Activated T-cell treated with anti-CD3 and anti-CD28 coated beads, Interleukin-2, amount 50 U/mL, for 48 hours (primary cell): Measurements from ENCODE around the gene GALNT18.

Experiments
- DNase-seq, 2 experiments: peaks; one replicate each; pipeline ENCODE4 v3.0.0-alpha.2; 2020

The GALNT18 gene

DNA sequence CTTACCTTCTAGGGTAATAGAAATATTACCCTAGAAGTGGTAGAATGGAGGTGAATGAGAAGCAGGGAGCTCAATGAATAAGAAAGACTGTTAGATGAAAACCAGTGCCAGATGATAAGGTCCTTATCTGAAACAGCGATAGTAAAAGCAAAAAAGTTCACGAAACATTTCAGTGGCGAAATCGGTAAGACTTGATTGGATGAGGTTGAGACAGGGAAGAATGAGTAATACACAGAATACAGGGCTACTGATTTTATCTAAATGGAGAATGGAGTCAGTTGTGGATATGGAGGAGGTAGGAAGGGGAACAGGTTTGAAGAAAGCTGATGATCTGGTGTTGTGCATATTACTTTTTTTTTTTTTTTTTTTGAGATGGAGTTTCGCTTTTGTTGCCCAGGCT lies 96.5 kb downstream of the GALNT18 start:
- DNase-seq, result no peak

DNA sequence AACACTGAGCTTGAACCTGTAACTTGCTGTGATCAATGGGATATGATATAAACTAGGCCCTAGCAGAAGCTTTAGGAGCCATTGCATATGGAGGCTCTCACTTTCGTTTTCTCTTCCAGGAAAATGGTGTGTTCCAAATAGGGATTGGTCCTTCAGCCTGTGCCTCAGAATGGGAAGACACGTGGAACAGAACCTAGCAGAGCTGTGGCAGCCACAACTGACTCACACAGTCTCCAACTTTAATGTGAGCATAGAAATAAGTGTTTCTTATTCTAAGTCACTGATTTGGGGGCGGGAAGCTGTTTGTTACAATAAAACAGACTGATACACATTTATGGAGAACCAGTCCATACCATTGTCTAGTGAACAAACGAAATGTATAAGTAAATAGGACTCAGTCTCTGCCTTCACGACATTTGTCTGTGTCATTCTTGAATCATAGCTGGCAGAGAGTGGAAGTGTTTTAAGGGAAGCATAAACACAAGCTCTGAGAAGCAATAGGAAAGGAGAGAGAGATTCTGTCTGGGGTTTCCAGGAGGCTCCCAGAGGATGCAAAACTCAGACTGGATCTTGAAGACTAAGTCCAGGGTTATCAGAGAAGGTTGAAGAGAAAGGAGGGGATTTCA lies 97.3 kb downstream of the GALNT18 start:
- DNase-seq, result no peak

DNA sequence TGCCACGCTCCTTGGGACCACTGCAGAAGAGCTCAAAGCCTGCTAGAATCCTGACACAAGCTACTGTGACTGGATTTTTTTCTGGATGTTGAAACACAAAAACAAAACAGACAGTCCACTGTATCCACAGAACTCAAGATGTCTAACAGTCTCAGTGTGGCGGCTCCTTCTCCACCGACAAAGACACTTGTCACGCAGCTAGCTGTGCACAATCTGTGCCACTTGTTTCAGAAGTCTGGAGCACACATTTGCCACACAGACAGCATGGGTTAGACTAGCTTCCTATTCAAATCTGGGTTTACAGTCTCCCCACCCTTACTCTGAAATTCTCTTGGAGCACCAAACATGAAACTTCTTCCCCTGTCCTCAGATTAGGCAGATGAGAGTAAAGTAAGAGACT lies 99.2 kb downstream of the GALNT18 start:
- no peak for DNase-seq

DNA sequence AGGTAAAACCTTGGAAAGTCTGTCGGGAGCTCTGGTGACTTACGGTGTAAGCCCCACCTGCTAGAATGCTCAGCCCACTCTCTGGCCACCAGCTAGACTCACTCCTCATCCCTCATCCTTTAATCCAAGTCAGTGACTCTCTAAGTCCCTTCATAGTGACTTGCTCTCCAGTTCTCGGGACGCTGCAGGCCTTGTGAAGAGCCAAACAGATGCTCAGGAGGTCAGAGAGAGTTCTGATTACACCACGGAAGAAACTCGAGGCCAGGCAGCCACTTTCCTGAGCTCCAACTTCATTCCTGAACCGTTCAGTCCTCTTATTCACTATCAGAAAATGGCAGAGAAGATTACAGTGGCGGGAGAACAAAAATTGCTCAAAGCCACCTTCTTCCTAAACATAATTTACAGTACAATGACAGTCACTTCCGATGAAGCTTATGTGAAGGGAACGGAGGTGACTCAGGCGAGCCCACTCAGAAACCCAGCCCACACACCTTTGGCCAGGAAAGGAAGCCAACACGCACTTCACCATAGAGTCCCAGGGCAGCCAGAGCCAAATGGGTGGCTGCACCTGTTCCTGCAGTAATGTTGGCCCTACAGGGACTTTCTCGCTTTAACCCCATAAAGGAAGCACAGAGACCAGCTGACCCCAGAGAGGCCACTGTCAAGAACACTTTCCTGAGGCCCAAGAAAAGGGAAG lies 100.4 kb downstream of the GALNT18 start:
- peak; percentile 19 to 33 for DNase-seq

DNA sequence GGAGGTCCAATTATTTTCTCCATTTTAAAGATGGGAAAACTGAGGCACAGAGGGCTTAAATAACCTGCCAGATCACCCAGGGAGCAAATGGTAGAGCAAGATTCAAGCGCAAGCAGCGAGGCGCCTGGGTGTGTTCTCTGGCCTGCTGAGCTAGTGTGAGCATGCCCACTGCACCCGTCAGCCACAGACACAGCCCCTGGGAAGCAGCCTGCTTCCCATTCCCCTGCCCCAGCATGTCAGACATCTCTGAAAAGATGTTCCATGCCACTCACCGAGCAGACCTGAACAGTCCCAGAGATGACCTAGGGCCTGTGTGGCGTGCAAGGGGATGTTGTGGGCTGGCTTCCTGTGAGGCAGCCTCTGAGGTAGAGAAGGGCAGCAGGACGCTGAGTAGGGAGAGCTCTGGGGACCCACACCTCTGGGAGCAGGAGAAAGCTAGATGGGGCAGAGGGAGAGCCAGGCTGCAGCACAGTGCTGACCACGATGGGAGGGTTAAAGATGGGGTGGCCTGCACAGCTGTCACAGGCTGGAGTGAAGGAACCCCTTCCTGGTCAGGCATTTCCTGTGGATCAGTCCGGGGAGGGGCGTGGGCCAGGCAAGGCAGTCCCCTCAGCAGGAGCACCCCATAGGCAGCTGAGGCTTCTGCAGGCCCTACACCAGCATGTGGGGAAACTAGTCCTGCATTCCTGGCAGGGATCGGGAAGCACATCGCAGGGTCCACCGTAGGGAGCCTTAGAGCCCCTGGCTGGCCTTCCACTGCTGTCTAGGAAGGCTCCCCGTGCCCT lies 101.4 kb downstream of the GALNT18 start:
- DNase-seq, result no peak

DNA sequence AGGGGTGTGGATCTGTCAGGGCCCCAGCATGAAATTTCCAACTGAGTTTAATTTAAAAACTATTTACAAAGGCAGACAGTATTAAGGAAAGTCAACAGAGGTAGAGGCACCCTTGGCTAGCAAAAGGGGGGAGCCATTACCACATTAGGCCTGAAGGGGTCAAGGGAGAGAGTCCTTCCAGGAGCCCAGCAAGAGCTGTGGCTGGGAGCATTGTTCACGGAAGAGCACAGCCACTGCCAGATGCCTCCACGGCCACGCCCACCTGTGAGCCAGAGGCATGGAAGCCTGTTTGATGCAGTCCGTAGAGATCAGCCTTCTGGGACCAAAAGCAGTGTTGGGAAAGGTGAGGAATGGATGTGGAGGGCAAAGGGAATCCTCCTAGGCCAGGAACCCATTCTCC lies 102.6 kb downstream of the GALNT18 start:
- DNase-seq, result no peak

DNA sequence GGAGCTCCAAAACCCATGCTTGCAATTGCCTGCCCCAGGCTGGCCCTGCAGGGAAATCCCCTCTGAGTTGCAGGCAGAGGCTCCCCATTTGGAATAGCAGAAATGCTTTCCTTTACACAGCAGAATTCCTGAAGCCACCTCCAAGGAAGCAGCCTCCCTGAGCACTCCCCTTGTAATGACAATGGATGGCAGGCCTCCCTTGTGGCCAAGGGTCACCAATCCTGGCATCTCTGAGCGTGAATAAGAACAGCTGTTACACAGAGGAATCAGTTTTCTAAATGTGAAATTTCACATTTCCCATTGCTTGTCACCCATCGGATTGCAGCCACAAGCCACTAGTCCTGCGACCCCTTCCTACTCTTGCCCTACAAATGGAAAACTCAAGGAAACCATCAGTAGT lies 107.6 kb downstream of the GALNT18 start:
- DNase-seq, result no peak

DNA sequence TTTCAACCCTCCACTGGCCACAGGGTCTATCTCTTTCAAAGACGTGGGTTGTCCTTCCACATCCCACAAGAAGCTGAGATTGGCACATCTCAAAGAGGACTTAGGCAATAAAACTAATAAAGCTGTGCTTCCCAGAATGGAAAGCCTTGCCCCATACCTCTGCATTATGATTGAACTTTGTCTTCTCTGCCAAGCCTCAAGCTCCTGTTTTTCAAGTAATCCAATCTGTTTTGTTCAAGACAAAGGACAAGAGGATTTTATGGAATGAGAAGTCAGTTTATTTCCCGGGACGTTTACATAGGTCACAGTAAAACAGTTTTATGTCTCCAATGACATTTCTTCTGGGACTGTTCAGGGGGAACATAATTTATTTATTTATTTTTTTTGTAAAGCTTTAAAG lies 108.4 kb downstream of the GALNT18 start:
- no peak for DNase-seq

DNA sequence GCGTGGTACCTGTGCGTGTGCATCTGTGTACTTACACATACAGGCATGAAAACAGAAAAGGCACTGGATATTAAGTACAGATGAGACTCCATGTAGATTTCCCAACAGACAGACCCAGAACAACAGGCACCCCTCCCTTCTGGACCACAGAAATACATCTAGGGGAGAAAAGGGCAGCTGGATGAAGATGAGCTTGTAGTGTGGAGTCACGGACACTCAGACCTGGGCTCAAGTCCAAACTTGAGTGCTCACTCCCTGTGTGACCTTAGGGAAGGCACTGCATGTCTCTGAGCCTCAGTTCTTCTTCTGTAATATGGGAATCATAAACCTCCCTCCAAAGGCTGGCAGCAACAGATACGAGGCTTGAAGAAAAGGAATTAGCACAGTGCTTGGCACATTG lies 108.9 kb downstream of the GALNT18 start:
- no peak for DNase-seq

DNA sequence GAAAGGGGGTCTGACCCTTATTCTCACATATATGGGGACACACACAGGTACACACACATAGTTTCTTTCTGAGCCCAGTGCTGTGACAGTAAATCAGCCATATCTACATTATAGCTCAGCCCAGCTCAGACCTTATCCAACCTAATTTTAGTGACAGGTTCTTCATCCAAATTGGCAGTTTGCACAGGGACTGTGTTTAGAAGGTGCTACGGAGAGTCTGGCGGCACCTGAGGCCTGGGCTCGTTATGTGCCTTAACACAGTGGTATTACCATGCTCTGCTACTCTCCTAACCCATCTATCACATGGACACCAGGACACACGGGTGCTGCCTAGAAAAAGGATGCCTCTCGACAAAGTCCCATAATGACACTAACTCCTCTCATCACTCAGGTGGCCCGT lies 109.3 kb downstream of the GALNT18 start:
- DNase-seq, result no peak

DNA sequence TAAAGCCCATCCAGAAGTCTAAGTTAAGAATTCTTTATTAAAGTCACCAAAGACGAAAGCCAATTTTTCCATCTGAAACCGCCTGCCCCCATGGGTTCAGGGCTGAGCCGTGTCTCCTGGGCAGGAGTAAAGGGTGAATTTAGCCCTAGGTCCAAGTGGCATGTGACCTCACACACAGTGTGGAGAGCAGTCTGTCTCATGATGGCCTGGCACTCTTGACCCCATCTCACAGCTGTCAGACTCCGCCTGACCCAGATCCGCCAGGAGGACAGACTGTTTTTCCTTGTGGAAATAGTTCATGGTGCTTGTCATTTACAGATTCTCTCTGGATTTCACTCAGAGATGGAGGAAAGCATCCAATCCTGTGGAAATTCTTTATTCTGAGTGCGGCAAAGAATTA lies 109.7 kb downstream of the GALNT18 start:
- DNase-seq, result no peak

DNA sequence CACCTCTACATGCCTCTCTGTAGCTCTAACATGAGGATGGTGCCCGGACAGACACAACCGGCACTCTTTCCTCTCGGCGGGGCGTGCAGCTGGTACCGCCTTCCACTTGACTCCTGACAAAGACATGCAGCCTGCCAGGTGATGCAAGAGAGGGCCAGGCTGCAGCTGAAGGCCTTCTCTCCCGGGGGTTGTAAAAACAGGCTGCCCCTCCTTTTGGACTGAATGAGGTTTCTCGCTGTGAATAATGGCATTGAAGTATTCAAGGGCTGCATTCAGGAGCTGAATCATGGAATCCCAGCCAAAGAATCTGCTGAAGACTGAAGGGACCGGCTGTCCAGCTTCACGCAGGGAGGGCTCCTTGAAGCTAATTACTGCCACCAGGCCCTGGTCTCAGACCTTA lies 110.9 kb downstream of the GALNT18 start:
- DNase-seq, result no peak

DNA sequence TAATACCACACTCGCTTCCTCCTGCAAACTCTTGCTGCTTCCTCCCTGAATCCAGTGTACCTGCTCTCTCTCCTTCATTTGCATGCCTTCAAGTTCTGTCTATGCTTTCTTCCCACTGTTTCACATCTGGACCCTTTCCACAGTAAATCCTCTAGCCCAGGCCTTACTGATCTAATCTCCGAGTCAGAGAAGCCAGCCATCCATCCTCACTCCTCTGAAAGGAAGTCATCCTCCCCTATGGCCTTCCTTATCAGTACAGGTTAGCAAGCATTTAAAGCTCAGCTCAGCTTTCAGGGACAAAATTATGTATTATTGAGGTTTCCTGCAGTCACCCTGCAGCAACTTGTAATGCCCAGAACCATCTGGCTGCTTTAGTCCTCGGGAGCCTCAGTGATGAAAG lies 116.1 kb downstream of the GALNT18 start:
- no peak for DNase-seq

DNA sequence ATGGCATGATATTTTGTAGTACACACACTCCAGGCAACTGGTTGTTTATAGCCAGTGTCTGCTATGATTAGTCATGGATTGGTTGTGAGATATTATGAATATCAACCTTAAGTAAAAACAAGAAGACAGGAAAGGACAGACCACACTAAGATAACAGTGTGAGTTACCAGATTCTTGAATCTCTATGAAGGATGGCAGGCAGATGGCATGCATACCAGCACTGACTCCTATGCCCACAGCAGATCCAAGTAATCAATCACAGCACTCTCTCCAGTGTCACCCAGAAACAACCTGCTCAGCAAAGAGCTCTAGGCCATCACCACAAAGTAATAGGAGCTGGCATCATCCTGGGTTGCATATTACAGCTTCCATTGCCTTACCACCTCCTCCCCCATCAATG lies 116.6 kb downstream of the GALNT18 start:
- no peak for DNase-seq

DNA sequence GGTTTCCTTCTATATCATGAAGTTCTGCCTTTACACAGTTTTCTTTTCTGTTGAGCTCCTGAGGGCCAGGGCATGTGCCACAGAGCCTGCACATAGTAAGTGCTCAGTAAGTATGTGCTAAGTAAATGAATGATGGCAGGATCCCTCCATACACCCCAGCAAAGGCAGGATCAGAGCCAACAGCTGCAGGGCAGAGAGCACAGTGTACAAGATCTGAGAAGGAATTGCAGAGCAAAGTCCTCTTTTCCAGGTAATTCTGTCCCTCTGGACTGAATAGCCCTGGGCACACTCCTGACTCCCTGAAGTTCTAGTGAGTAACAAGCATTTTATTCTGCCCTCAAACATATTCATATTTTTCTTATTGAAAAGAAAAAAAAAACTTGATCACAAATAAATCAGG lies 117.7 kb downstream of the GALNT18 start:
- DNase-seq, result no peak

DNA sequence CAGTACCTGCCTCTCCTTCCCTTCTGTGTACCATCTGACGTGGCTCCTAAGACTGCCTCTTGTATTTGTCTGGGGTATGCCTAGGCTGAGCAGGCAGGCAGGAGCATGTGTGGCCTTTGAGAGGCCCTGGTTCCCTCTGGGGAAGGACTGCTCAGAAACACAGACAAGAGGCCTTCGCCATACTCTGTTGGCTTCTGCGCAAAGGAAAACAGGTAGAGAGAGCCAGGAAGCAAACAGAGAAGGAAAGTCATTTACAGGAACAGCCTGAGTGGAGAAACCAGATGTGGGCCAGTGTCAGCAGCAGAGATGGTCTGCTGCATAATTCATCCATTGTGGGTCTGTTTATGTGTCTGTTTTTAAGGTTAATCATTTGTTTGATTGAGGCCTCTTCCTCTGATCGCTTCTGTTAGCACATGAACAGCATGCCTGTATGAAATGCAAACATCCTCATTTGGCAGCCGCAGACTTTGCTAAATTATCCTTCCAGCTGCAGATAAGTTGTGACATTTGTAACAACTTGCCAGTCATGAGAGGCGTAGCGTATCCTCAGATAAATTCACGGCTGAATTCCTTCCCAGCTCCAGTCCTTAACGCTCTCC lies 119.4 kb downstream of the GALNT18 start:
- no peak for DNase-seq

DNA sequence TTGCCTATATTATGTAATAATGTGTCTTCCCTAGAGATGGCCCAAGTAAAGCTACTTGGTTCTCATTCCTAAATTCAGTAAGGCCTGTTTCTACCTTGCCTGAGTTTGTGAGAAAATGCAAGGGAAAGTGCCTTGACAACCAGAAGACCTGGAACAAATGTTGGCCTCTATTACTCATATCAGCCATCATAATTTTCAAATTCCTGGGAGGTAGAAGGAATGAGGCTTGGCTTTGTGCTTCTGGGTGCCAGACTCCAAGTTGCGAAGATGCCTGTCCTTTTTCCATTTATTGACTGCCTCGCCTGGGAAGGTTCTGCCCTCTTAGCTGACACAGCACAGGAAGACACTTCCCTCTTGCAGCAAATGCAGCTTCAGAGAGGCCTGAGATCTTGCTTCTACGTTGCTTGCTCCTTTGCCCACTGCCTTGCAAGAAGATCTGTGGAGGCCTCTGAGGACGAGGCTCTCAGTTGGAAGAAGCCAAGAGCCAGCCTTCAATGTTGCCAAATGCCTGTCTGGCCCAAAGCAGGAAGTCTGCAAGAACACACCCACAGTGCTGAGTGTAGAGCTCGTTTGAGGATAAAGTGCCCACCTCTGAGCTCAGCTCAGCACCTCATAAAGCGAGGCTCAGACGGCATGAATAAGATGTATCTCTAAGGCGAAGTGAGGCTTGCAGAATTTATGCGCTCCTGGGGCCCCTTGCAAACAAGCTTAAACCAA lies 120.1 kb downstream of the GALNT18 start:
- no peak for DNase-seq

DNA sequence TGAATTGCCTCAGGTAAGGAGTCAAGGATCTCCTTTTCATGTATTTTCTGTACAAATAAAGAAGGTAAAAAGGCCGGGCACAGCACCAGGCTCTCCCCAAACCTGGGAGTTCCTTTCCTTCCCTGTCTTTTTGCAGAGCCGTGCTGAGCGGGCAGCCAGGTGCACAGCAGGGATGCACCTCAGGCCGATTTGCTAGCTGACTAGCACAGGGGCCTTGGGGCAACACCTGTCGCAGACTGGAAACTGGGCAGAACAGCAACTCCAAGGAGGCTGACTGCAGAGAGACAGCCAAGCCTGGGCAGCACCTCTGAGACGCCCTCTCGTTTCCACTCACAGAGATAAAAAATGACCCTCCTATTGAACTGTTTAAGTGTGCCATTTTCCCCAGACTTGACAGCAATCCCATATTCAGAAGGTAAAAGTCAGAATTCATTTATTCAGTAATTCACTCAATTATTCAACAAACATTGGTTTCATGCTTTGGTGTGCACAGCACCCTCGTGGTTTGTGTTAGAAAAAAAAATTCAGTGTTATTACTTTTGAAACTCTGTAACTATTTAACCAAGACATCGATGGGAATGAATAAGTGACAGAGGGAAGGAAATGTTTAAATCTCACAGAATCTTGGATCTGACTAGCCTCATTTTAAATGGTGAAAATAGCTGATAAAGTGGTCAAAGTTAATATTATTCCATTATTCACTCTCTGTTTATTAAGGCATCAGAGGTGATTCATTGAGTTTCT lies 120.9 kb downstream of the GALNT18 start:
- DNase-seq, result no peak

DNA sequence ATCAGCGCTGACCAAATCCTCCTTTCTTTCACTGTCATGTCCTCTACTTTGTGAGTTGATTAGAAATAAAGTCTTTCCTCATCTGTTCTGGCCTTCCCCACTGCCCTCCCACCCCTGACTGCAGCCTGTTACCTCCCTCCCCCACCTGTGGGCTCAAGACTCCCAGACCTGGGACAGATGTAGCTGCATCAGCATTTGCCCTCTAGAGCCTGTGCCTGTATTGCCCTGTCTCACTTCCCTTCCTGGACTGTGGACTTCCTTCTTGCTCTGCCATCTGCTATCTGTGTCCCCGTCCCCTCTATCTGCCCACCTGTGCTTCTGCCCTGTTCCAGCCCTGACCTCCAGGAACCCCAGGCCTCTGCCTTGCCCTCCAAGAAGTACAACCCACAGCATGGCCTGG lies 122.5 kb downstream of the GALNT18 start:
- no peak for DNase-seq

DNA sequence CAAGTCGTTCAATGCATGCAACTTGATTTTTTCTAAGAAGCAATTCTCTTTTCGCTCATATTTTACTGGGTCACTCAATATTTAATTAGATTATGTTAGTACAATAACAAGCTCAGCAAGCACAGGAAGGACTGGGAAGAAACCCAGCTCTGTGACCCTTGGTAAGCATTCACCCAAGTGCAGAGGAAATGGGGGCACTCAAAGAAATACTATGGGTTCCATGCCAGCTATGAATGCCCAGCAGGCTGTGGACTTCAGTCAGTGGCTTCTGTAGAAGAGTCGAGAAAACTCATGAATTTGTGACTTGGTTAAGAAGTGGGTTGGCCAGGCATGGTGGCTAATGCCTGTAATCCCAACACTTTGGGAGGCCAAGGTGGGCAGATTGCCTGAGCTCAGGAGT lies 123.6 kb downstream of the GALNT18 start:
- DNase-seq, result no peak

DNA sequence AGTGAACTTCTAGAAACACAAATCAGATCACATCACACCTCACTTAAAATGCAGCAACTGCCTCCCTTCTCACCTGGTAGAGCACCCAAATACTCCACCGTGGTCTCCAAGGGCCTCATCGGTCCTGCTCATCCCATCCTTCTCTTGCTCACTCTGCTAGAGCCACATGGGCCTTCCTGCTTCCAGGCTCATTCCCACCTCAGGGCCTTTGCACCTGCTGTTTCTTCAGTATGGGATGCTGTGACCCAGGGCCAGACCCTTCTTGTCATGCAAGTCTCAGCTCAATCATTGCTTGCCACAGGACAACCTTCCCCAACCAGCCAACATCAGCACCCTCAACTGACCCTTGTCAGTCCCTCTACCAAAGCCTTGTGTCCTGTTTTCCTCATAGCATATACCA lies 124.9 kb downstream of the GALNT18 start:
- no peak for DNase-seq

DNA sequence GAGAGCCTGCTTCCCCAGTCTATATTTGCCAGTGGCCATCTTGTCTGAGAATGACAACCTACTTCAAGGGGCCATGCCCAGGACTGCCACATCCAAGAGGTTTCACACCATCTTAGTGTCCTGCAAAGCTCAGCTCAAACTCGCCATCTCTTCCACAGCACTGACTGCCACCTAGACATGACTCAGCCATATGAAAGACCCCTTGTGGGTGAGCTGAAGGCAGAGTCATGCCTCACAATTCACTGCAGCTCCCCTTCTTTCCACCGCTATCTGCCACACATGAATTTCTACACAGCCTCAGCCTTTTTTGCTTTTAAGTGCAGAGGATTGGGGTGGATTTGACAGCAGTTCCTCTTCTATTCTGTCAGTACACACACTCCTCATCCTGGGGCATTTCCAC lies 127.5 kb downstream of the GALNT18 start:
- no peak for DNase-seq
